BJ (cell line): Measurements from ENCODE around the gene JAK1. TPM values are rescaled to one million over a fixed set of nuclear protein-coding genes. Genes with fewer than 3 reads are reported as not detected.

Experiments
- CTCF ChIA-PET: fragments of 350-600 bp; formaldehyde crosslinking; extraction: SDS; loops from one replicate; lab custom pipeline; 2021; ENCODE audit warnings: antibody characterized with exemption, inconsistent platforms; lab: Yijun Ruan, JAX
- POLR2A ChIA-PET: fragments of 300-600 bp; sonication (Branson Sonifier 250); formaldehyde crosslinking; extraction: SDS; loops from one replicate; lab custom pipeline; 2021; ENCODE audit warnings: antibody characterized with exemption; lab: Charles Lee
- DNase-seq: peaks from one replicate; pipeline ENCODE4 v3.0.0-alpha.2; 2011; ENCODE audit warnings: low read depth
- H3K27me3 ChIP-seq: 2 replicates; pipeline ENCODE4 v1.6.0; 2011; ENCODE audit warnings: low read length; ENCODE audit not compliant: control insufficient read depth, insufficient read depth
- H3K36me3 ChIP-seq: 2 replicates; pipeline ENCODE4 v1.5.1; 2011; ENCODE audit warnings: low read length; ENCODE audit not compliant: control insufficient read depth, insufficient read depth
- H3K4me3 ChIP-seq: 2 replicates; pipeline ENCODE4 v1.5.1; 2011; ENCODE audit warnings: low read depth, mild to moderate bottlenecking, control low read depth, low read length
- polyA plus RNA-seq: library from polyadenylated mRNA; depleted of rRNA; stranded (reverse); fragments of >200 nt; gene quantifications from 2 replicates; pipeline ENCODE4 v1.2.3, GENCODE V29; 2011
- TF ChIP-seq, protein P1 (sequence below): IDR thresholded peaks from 2 replicates; pipeline ENCODE4 v1.5.1; 2011; ENCODE audit warnings: low read depth, mild to moderate bottlenecking, control low read depth, inconsistent platforms, low read length, moderate library complexity; ENCODE audit not compliant: insufficient read depth

Gene JAK1
- polyA plus RNA-seq, 1 experiment = 95.0 TPM

GRCh38 chr1:64908575-64908974 is 57.8 kb downstream of the JAK1 start:
- TF ChIP-seq, protein P1, sequence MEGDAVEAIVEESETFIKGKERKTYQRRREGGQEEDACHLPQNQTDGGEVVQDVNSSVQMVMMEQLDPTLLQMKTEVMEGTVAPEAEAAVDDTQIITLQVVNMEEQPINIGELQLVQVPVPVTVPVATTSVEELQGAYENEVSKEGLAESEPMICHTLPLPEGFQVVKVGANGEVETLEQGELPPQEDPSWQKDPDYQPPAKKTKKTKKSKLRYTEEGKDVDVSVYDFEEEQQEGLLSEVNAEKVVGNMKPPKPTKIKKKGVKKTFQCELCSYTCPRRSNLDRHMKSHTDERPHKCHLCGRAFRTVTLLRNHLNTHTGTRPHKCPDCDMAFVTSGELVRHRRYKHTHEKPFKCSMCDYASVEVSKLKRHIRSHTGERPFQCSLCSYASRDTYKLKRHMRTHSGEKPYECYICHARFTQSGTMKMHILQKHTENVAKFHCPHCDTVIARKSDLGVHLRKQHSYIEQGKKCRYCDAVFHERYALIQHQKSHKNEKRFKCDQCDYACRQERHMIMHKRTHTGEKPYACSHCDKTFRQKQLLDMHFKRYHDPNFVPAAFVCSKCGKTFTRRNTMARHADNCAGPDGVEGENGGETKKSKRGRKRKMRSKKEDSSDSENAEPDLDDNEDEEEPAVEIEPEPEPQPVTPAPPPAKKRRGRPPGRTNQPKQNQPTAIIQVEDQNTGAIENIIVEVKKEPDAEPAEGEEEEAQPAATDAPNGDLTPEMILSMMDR = no peak
- Histone ChIP-seq H3K27me3 (no peaks in the 10 kb centered on the region), H3K4me3 (no peak overlapping the region), H3K36me3 (no peaks in the 10 kb centered on the region)
- ChIA-PET POLR2A (no interaction called here), CTCF (interaction anchor here (1.0 to 1.2 kb wide), 2 partner anchors 9 to 150 kb away, joined by 3 read pairs; no protein-coding TSS in a partner anchor)
- no peak for DNase-seq

- DNase-seq = no peak
- H3K4me3 ChIP-seq = no peak overlapping the region
- ChIA-PET POLR2A (no interaction called here), CTCF (no interaction called here)
- TF ChIP-seq, protein P1 = no peak
- no peaks in the 10 kb centered on the region for H3K36me3 ChIP-seq
- no peaks in the 10 kb centered on the region for H3K27me3 ChIP-seq
Measured at GRCh38 chr1:64906447-64906846, 59.9 kb downstream of the JAK1 start.

GRCh38 chr1:64903593-64903992 is 62.8 kb downstream of the JAK1 start:
- TF ChIP-seq, protein P1 = no peak
- no peak overlapping the region for H3K4me3 ChIP-seq
- no peaks in the 10 kb centered on the region for H3K36me3 ChIP-seq
- CTCF ChIA-PET = no interaction called here
- DNase-seq = no peak
- no peaks in the 10 kb centered on the region for H3K27me3 ChIP-seq
- POLR2A ChIA-PET = no interaction called here

GRCh38 chr1:64901663-64902062 is 64.7 kb downstream of the JAK1 start:
- H3K27me3 ChIP-seq = no peaks in the 10 kb centered on the region
- CTCF ChIA-PET = interaction anchor here (0.7 kb wide), 1 partner anchor 20 kb away, joined by 3 read pairs; no protein-coding TSS in a partner anchor
- POLR2A ChIA-PET = no interaction called here

DNA sequence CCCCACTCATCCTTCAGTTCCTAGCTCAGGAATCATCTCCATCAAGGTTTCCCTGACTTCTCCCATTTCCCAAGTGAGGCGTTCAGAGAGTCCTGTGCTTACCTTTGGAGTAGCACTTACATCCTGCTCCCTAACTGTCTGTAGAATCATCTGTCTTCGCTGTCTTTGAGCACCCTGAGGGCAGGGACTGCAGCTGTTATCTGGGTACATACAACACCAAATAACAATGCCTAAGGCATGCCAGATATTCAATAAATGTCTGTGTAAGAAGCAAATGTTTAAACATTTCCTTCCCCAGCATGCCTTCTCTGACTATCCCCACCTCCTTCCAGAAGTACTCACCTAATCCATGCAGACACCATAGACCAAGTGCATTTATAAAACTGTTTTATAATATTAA is 65.4 kb downstream of the JAK1 start:
- no peak for DNase-seq
- ChIA-PET CTCF (no interaction called here), POLR2A (no interaction called here)
- H3K4me3 ChIP-seq = no peak overlapping the region
- H3K27me3 ChIP-seq = no peaks in the 10 kb centered on the region
- TF ChIP-seq, protein P1 = no peak
- no peaks in the 10 kb centered on the region for H3K36me3 ChIP-seq

More at GRCh38 chr1:64901663-64902062, 64.7 kb downstream of the JAK1 start:
- TF ChIP-seq, protein P1 = no peak
- no peak overlapping the region for H3K4me3 ChIP-seq
- no peak for DNase-seq
- H3K36me3 ChIP-seq = no peaks in the 10 kb centered on the region
